C4-2B (cell line): ENCODE measurements around the gene RCOR1.

Experiments used
- CTCF ChIP-seq: fragments of 450-650 bp; conservative IDR thresholded peaks from 2 replicates; pipeline ENCODE4 v1.5.1; 2017; ENCODE audit warnings: mild to moderate bottlenecking
- ZFX ChIP-seq: fragments of 450-650 bp; IDR thresholded peaks from 2 replicates; pipeline ENCODE4 v1.6.1; 2017

- TF ChIP-seq CTCF (no peak), ZFX (no peak)
Observed at GRCh38 chr14:102624666-102625065, 32.2 kb downstream of the RCOR1 start.
